TTC549 (cell line): ENCODE data around the gene MTA2.
"Not testable (repeated sequence)": the region's sequence is repeated elsewhere in the genome, so short reads cannot be mapped to it uniquely, and the experiment has no call there.

ENCODE experiments used
- FAIRE-seq: peaks from 2 replicates; lab custom pipeline; 2012; peaks lifted over from hg19 to GRCh38; lab: Jason Lieb, UNC

MTA2 gene

DNA sequence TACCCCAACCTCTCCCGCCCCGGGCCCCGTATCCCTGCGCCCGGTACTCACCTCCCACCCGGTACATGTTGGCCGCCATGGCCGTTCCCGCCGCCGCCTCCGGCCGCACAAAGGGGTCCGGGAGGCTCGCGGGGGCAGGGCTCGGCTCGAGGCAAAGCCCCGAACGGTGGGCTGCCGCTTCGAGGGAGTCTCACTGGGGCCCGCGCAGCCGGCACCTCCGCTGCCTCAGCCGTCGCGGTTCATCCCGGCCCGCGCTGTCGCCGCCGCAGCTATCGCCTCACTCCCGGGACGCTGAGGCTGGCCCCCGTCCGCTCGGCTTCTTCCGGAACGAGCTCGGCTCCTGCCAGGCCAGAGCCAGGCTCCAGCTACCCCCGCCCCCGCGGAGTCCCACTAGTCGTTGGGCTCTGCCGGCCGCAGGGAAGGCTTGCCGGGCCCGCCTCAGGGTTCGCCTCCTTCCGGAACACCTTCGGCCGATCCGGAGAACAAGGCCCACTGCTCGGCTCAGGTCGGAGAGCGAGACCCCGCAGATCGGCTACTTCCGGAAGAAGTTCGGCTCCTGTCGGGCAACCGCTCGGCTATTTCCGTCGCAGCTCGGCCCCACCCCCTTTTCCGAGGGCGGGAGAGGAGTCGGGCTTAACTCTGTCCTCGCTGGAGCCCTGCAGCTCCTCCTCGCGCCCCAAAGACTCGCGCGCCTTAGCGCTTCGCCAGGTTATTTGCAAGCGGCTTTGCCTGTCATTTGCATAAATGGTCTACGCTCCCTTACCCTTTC, at the start of gene MTA2:
TSS of gene MTA2 (minus strand) at position 494 of the 769 bp plus-strand sequence. CDS start at position 79, 415 bp downstream.
- peak; percentile 95 for FAIRE-seq

DNA sequence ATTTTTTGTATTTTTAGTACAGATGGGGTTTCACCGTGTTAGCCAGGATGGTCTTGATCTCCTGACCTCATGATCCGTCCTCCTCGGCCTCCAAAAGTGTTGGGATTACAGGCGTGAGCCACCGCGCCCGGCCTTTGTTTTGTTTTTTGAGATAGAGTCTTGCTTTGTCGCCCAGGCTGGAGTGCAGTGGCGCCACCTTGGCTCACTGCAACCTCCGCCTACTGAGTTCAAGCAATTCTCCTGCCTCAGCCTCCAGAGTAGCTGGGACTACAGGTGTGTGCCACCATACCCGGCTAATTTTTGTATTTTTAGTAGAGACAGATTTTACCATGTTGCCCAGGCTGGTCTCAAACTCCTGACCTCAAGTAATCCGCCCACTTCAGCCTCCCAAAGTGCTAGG, 48.6 kb upstream of the MTA2 start:
- FAIRE-seq = not testable (repeated sequence)

DNA sequence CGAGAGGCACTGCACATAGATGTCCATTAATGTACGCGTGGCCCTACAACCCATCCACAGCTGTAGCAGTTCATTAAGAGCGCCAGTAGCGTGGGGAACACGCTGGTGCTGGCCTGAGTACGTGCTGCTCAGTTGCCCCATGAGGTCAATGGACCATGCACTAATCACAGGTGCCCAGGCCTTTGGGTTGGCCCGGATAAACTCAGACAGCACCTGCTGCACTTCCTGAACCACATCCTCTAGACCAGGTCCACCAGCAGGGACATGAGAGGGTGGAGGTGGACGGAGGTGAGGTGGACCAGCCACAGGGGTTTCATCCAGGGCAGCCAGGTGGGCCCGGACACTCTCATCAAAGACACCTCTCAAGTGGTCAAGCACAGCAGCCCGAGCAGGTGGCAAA, 47.8 kb upstream of the MTA2 start:
- no peak for FAIRE-seq

DNA sequence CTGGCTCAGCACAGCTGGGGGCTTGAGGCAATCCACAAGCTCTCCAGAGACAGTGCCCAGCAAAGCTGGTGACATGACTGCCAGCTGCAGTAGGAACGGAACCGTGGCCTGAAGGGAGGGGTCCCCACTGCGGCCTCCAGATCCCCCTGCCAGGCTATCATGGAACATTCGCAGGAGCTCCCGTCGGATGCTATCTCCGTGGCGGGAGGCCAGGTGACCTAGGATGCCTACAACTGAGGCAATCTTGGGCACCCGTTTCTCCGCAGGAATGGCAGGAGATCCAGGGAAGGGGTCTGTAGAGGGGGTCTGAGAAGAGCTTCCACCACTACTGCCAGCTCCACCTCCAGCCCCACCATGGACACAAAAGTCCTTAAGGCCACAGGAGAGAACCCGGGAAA, 47.3 kb upstream of the MTA2 start:
- FAIRE-seq = no peak

DNA sequence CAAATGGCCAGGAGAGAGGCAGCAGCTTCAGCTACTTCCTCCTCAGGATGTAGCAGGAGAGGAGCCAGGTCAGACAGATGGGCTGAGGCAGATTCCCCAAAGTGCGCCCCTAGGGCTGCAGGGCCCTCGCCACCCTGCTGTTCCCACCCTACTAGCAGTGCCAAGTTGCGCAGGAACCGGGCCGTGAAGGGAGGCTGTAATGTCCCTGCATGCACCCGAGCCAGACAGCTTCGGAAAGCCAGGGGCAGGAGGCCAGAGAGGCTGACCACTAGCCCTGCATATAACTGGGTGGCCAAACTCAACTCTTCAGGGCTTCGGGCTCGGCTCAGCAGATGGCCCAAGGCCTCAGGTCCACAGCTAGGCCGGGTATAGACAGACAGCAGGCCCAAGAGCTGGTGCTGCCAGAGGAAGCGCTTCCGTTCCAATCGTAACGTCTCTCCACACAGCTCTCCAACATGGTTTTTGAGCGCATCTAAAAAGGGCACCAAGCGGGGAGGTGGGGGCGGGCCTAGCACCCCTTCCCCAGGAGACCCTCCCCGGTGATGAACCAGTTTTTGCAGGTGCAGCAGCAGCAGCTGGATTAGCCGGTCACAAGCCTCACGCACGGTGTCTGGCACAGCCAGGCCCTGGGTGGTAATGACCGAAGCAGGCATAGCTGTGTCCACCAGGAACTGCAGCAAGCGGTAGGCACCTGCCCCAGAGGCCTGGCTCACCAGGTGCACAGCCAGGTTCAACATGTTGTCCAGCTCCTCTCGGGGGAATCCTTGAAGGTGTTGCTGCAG, 46.7 kb upstream of the MTA2 start:
- FAIRE-seq = no peak

DNA sequence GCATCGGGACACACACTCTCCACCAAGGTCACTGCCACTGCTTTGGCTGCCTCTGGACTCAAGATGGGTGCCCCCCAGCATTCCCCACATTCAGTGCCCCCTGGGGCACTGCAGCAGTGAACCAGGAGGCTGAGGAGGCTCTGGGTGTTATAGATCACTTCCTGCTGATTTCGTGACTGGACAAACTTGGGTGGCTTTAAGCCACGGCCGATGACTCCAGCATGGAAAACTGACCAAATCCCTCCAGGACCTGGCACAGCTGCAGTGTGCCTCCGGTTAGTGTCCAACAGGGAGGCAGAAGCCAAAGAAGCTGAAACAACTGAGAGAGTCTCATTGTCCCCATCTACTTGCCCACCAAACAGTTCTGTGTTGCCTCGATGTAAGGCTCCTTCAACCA, 45.9 kb upstream of the MTA2 start:
- no peak for FAIRE-seq

DNA sequence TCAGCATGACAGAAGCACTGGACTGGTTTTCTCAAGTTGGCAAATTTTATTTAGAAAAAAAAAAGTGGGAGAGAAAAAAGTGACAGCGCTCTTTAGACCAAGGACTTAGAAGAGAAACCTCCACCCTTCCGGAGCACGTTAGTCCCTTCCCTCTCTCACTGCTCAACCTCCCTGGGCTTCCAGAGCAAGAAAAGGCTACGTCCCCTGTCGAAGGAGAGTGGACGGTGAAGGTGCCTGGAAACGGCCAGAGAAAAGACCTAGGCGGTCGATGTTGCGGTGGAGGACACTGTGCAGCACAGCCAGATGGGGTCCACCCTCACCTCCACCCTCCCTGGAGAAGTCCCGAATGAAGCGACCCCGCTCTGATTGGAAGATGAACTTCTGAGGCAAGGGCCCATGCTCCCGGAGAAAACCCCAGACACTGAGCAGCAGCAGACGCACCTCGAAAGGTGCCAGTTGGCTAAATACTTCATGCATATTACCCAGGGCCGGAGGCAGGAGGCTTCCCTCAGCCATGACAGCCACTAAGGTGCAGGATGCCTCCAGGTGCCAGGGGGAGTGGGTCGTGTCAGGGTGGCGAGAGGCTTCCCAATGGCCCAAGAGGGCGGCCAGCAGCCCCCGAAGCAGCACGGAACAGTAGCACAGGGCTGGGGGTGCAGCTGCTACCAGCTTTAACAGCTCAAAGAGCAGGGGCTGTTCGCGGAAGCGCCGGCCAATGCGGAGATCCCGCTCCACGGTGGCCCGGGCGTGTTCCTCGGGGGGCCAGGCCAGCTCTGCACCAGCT, 45.4 kb upstream of the MTA2 start:
- FAIRE-seq = no peak

DNA sequence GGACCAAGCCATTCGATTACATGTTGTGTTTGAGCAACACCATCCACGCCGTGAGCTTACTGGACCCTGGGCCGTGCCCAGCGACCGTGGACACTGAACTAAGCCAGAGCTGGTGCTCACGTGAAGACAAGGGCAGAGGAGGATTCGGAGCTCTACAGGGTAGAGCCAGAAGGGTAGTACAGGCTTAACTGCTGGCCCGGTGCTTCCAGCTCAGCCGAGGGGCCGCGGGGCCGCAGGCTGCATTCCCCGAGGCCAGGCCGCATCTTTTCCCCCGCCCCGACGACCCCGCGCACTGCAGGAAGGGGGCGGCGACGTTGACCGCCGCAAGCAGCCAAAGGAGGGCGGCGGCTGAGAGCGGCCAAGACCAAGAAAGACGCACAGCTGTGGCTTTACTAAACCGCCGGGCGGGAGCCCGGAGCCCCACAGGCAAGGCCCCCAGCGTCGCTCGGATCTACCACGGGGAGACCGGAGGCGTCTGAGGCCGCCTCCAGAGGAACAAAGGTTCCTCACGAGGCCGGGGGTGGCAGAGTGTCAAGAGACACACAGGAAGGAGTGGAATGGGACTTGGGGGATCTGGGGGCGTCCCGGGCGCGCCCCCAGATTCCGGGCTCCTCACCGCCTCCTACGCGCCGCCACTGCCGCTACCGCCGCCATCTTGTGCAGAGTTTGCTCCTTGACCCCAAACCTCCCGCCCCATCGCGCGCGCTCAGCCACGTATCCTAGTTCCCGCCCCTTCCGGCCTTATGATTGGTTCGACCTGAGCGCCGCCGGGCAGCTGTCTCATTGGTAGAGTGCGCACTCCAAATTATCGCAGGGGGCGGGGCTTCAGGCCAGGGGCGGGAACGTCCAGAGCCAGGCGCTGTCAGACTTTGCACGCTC, 44.5 kb upstream of the MTA2 start, which contains the start of gene GANAB:
TSS of gene GANAB (minus strand) at position 668 of the 879 bp plus-strand sequence. CDS start at position 654, 14 bp downstream.
- FAIRE-seq = peak; percentile 88

DNA sequence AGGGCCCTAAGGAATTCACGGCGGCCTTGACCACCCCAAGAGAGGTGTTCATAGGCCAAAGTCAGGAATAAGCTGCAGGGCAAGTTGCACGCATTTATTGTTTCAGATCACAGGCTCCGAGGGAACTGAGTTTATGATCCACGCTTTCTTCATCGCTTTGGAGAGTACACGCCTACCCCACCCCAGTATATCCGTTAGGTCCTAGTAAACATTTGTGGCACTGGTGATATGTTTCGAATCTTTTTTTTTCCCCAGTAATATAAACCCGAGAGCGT, 43.9 kb upstream of the MTA2 start:
- FAIRE-seq = no peak

DNA sequence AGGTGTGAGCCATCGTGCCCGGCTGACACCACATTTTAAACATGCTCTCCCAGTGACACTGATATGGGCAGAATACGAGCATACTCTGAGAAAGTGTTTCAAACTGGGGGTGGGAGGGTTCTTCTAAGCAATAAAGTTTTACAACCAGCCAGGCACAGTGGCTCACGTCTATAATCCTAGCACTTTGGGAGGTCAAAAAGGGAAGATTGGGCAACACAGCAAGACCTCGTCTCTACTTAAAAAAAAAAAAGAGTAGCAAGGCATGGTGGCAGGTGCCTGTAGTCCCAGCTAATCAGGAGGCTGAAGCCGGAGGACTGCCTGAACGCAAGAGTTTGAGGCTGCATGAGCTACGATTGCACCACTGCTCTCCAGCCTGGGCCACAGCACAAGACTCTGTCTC, 42.6 kb upstream of the MTA2 start:
- no peak for FAIRE-seq

DNA sequence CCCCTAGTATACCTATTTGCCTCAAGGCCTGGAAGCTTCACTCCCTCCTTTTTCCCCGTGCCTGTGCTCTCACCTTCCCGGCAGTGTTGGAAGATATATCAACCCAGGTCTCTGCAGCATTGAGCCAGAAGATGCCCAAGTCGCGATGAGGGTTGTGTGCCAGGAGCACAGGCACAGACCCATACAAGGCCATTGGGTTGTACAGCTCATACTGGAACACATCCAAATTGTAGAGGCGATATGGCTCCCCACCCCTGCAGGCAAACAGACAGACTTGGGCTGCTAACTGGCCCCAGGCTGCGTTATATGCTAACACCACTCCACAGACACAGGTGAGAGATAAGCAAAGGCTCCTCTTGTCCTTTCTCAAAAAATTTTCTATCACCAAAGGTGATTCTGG, 30.8 kb upstream of the MTA2 start:
- no peak for FAIRE-seq

DNA sequence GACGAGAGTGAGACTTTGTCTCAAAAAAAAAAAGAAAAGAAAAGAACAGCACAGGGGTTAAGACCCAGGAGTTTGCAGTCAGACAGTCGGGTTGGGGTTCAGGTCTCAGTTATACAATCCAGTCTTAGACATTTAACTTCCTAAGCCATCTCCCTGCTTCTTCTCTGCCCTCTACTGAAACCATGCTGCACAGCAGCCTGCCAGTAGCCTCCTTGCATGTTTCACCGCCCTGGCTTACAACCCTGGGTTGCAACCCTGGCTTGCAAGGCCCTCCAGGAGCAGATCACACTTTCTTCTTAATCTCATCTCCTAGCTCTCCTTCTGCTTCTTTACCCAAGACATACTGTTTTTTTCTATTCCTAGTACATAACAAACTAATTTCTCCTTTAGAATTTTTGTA, 26.0 kb upstream of the MTA2 start:
- FAIRE-seq = no peak

DNA sequence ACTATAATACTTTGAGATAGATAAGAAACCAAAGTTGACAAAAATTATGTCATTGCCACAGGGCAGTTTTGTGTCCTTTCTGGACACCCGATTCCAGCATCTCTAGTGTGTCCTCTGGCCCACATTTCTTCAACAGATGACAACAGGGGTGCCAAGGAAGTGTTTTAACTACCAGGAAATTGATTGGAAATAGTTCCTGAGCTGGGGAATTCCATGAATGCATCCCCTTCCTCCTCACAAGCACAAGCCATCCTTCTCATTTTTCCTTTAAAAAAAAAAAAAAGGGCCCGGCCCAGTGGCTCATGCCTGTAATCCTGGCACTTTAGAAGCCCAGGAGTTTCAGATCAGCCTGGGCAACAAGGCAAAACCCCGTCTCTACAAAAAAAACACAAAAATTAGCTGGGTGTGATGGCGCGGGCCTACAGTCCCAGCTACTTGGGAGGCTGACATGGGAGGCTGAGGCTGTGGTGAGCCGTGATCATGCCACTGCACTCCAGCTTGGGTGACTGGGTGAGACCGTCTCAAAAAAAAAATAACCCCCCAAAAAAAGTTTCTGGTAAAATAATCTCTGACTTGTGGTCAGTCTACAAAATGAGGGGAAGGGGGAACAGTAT, 20.9 kb upstream of the MTA2 start:
- FAIRE-seq = no peak

DNA sequence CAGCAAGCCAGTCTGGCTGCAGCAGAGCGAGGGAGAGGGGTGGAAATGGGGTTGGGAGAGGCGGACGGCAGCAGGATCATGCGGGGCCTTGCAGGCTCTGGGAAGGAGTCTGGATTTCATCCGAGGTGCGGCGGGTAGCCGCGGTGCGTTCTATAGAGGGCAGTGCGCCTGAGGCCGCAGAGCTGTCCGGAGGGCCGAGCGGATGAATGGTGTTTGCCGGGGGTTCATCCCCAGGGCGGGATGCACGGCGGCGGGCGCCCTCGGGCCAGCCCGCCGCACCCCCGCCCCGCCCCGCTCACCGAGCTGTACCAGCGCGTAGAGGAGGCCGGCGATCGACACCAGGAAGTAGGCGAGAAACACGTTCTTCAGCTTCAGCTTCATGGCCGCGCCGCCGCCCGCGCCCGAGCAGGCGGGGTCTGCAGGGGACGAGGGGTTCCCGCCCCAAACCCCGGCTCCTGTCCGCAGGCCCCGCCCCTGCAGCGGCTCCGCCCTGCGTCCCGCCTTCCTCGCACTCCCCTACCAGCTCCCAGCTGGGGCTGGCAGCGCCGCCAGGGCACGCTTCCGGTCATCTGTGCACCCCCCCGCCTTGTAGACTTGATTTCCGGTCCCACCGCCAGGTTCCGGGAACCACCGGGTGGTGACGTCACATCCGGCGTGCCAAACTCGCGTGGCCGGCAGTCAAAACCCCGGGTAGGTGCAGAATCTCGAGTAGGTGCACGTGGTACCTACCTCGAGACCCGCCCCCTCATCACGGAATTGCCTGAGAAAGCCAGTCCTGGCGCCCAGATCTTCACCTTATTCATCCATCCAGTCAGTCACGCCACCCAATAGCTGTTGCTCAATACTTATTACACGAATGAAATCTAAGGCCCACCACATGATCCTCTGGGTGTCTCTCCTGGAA, 20.2 kb upstream of the MTA2 start, which contains the start of gene B3GAT3:
TSS of gene B3GAT3 (minus strand) at position 420 of the 904 bp plus-strand sequence. CDS start at position 381, 39 bp downstream.
- FAIRE-seq = peak; percentile 49

DNA sequence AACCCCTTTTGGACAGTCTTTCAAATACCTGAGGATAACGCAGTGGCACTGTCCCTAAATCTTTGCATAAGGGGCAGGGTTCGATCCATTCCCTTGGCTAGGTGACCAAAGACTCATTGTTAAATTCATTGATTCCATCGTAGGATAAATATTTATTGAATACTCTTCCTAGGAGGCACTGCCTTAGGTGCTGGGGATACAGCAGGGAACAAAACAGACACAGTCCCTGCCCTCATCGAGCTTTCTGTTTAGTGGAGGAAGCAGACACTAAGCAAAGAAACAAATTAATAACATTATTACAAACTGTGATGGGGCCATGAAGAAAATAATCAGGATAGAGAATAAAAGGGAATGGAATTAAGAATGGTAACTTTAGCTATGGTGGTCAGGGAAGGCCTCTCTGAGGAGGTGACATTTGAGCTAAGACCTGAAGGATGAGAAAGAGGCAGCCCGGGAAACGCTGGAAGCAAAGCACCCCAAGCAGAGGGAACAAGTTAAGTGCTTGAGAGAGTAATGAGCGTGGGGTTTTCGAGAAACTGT, 19.4 kb upstream of the MTA2 start:
- FAIRE-seq = no peak

DNA sequence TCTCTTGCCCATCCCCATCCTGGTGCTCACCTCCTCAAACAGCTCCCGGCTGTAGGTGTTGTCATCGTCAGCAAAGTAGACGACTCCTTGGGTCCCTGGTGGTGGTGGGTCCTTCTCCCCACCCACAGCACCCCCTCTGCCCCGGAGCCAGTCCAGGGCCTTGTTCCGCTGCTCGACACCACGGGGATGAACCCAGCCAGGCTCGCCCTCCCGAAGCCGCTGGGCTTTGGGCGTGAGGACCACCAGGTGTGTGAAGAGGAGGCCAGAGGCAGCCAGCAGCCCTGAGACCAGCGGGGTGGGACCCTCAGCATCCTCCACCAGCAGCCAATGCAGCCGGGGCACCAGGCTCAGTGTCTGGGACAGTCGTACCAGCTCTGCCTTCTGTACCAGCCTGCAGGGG, 15.3 kb upstream of the MTA2 start:
- not testable (repeated sequence) for FAIRE-seq

DNA sequence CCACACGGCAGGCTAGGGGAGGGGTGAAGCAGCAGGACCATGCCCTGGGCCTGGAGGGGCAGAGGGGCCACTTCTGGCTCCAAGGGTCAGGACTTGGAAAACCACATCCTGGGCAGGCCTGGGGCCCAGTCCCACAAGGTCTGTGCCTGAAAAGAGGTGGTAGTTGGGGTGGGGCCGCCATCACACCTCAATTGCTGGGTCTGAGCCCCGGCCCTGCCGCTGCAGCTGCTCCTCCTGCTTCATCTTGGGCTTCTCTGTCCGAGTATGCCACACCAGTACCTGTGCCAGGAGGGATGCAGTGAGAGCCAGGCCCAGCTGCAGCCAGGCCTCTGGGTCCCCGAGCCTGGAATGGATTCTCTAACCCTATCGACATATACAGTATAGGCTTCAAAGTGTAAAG, 13.9 kb upstream of the MTA2 start:
- FAIRE-seq = no peak

DNA sequence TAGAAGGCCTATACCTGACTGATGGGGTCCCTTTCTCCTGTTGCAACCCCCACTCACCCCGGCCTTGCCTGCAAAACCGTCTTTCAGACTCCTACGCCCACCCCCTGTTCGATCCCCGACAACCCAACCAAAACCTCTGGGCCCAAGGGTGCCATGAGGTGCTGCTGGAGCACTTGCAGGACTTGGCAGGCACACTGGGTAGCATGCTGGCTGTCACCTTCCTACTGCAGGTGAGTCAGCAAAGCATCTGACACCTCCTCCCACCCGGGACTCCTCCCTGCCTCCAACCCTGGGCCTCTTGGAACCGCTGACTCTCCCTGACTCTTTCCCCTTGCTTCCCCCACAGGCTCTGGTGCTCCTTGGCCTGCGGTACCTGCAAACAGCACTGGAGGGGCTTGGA, 12.6 kb upstream of the MTA2 start:
- FAIRE-seq = no peak

DNA sequence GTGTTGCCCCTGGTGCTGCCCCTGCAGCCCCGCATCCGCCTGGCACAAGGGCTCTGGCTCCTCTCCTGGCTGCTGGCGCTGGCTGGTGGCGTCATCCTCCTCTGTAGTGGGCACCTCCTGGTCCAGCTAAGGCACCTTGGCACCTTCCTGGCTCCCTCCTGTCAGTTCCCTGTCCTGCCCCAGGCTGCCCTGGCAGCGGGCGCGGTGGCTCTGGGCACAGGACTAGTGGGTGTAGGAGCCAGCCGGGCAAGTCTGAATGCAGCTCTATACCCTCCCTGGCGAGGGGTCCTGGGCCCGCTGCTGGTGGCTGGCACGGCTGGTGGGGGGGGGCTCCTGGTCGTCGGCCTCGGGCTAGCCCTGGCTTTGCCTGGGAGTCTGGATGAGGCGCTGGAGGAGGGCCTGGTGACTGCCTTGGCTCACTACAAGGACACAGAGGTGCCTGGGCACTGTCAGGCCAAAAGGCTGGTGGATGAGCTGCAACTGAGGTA, 11.7 kb upstream of the MTA2 start:
- FAIRE-seq = no peak
